ENCODE measurements around the gene CDRT4.

CDRT4 gene

DNA sequence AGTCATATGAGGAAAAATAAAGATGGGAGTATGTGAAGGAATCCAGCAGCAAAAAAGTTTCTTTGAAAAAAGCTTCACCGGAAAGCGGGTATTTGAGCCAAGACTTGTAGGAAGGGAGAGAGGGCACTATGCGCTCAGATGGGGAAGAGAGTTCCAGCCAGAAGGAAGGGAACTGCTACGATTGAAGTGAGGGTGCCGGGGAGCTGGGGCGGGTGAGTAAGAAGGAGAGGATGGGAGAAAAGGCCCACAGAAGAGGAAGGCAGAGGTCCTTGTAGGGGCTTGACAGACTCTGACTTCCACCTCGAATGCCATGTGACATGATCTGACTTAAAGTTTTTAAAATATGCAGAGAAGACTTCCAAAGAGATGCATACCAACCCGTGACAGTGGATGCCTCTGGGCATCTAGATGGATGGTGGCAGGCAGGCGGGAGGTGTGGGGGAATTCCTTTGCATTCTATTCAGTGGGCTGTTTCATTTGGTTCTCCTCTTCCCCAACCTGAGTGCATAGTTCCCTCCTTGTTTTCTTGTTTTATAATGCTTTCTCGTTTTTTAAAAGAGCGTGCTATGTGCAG, 44.9 kb downstream of the CDRT4 start:
- no peak for DNase-seq

- no peak for DNase-seq
Measured at GRCh38 chr17:15418781-15419180, 48.6 kb downstream of the CDRT4 start.

DNA sequence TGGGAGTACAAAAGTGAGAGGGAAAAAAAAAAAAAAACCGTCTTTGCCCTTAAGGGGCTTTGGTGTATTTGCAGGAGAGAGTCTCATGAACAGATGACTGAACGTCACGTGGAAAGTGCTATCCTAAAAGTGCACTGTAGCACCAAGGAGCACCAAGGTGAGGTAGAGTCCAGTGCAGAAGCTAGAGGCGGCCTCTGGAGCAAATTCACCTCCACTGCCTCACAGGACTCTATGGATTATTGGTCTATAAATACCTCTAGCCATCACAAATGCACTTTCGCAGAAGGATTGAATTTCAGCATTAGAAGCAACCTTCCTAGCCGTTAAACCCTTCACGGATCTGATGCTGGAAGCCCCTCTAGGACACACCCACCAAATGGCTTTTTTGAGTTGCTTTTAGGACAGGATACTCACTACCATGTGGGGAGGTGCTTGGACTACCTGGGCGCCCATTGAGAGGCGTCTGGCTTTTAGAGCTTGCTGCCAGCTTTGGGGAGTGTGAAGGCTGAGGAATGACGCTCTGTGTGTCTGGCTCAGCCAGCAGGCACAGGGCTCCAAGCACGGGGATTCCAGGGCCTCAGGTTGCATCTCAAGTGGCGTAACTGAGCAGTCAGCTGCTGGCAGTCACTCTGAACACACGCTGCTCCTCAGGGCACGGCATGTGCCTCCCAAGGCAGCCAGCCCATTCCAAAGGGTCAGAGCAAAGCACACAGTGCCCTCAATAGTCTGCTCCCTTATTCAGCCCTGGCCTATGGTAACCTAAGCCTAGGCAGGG, 52.7 kb downstream of the CDRT4 start:
- DNase-seq = peak; percentile 46

GRCh38 chr17:15413101-15413771, 54.2 kb downstream of the CDRT4 start:
- DNase-seq = no peak

DNA sequence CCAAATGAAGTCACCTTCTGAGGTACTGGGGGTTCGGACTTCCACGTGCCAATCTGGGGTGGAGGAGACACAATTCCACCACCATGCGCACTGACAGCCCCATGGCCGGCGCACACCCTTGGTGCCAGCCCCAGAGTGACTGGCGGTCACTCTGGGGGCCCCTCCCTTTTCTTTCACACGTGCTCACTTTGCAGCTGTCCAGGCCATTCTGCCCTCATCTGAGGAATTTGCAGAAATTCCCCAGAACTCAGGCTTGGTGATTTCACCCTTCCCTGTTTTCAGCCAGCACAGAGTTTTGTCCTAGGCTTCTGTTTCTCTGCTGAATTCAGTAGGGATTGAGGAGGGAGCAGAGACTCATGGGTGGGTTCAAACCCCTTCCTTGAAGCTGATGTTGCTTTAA, 54.8 kb downstream of the CDRT4 start:
- DNase-seq = no peak

GRCh38 chr17:15411384-15412198, 55.8 kb downstream of the CDRT4 start:
- DNase-seq = no peak

GRCh38 chr17:15409721-15410250, 57.6 kb downstream of the CDRT4 start:
- no peak for DNase-seq

- no peak for DNase-seq
Measured at GRCh38 chr17:15408803-15409202, 58.6 kb downstream of the CDRT4 start.

DNA sequence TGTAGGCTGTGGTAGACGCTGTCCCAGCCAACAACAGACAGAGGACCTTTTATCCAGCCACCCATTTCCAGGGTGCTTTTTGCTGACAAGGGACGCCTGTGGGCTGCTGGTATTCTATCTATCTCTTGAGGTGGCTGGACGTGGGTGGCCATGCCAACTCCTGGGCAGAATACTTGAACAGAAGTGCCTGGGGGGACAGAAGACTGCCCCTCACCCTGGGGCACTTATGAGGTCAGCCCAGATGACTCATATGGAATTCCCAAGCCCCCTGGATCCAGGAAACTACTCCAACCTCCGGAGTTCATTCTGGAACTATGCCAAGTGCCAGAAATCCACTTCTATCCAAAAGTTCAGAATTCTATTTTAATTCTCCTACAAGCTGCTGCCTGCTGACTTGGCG, 61.3 kb downstream of the CDRT4 start:
- no peak for DNase-seq

GRCh38 chr17:15405058-15405415, 62.4 kb downstream of the CDRT4 start:
- DNase-seq = no peak

GRCh38 chr17:15404106-15405057, 63.0 kb downstream of the CDRT4 start:
- no peak for DNase-seq

- no peak for DNase-seq
Measured at GRCh38 chr17:15403276-15403939, 64.0 kb downstream of the CDRT4 start.

GRCh38 chr17:15399443-15399842, 68.0 kb downstream of the CDRT4 start:
- no peak for DNase-seq

DNA sequence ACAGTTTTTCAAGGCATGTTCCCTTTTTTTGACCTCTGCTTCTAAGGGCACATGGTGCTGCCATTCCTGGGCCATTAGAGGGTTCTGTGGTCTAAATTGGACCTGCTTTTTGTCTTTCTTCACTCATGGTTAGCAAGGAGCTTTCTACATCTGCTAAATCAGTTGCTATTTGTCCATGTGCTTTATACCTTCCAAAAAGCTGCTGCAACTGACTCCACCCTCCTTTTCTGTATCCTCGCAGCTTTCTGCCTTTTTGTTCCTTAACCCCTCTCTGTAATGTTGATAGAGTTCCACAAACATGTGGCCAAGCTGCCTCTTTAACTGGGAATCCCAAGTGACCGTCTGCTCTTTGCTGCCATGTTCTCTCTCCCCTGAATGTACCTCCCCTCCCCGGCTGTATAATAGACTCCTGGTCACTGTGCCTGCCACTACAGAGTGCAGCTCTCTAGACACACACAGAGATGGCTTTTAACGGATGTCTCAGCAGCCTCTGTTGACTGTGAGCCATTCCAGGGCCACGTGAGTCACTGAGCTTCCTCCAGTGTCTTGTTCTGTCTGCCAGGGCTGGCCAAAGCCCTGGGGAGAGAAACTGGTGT, 68.6 kb downstream of the CDRT4 start:
- peak; percentile 47 for DNase-seq

- peak; percentile 29 for DNase-seq
Measured at GRCh38 chr17:15398291-15398690, 69.1 kb downstream of the CDRT4 start.

GRCh38 chr17:15397620-15398019, 69.8 kb downstream of the CDRT4 start:
- no peak for DNase-seq

DNA sequence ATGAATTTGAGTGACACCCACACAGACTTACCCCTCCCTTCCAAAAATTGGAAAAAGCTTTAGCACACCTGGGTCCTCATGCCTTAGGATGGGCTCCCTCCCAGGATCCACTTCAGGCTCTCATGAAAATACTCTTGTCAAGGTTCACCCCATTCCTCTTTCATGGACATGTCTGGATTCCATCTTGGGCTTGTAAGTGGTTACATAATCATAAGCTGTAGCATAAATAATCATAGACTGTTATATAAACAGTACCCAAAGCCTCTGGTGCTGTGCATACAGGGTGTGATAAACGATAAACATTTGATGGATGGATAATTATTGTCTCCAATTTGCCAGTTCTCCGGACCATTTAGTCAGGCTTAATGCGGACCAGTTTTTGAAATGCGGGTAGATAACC, 72.3 kb downstream of the CDRT4 start:
- no peak for DNase-seq

GRCh38 chr17:15393414-15393813, 74.0 kb downstream of the CDRT4 start:
- DNase-seq = no peak

- no peak for DNase-seq
Measured at GRCh38 chr17:15392326-15392741, 75.1 kb downstream of the CDRT4 start.

DNA sequence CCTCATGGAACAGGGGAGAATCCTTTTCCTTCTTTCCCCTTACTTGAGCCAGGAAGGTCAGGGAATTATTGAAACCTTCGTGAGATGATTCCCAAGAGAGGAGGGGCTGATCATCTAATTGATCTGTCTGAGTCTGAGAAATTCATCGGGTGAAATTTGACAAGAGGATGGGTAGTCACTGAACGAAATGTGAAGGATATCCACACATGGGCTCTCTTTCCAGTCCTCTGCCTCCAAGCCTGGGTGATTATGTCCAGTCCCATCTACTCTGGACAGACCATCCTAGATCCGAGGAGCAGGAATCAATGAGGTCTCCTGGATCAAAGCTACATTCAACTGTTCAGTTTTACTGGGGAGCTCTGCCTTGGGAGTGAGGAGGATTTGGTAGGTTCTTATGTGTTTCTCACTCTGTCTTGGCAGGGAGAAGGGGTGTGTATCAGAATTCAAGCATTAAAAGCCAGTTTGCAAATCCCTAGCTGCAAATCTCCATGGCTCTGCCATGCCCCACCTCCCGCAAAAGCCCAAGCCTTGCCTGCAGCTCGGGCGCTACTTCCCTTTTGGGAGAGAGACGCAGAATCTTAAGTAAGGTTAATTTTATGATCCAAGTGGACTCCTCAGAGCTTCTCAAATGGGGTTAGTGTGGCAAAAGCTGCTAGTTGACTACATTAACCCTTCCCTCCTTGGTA, 78.9 kb downstream of the CDRT4 start:
- DNase-seq = no peak
